Ishikawa (cell line): ENCODE measurements around the gene HMOX1.

ENCODE experiments used
- CEBPB ChIP-seq: IDR thresholded peaks from 2 replicates; pipeline ENCODE4 v1.6.1; 2012
- CREB1 ChIP-seq: IDR thresholded peaks from 2 replicates; pipeline ENCODE4 v1.6.1; 2012; ENCODE audit warnings: low read depth
- EGR1 ChIP-seq: IDR thresholded peaks from 2 replicates; pipeline ENCODE4 v1.6.1; 2012
- EP300 ChIP-seq: IDR thresholded peaks from 2 replicates; pipeline ENCODE4 v1.6.1; 2012; ENCODE audit warnings: borderline replicate concordance
- FOXM1 ChIP-seq: IDR thresholded peaks from 2 replicates; pipeline ENCODE4 v1.6.1; 2012; ENCODE audit warnings: low read depth, borderline replicate concordance
- MAX ChIP-seq: IDR thresholded peaks from 2 replicates; pipeline ENCODE4 v1.6.1; 2012
- NFIC ChIP-seq: IDR thresholded peaks from 2 replicates; pipeline ENCODE4 v1.6.1; 2012
- RAD21 ChIP-seq: IDR thresholded peaks from 2 replicates; pipeline ENCODE4 v1.6.1; 2012; ENCODE audit warnings: low read depth
- REST ChIP-seq: IDR thresholded peaks from 2 replicates; pipeline ENCODE4 v1.6.1; 2012; ENCODE audit warnings: low read depth, mild to moderate bottlenecking
- TAF1 ChIP-seq: IDR thresholded peaks from 2 replicates; pipeline ENCODE4 v1.6.1; 2012; ENCODE audit warnings: low read depth, mild to moderate bottlenecking
- TCF12 ChIP-seq: IDR thresholded peaks from 2 replicates; pipeline ENCODE4 v1.6.1; 2012; ENCODE audit warnings: low read depth
- TEAD4 ChIP-seq: IDR thresholded peaks from 2 replicates; pipeline ENCODE4 v1.6.1; 2012
- USF1 ChIP-seq: IDR thresholded peaks from 2 replicates; pipeline ENCODE4 v1.6.1; 2012
- YY1 ChIP-seq: IDR thresholded peaks from 2 replicates; pipeline ENCODE4 v1.6.1; 2012; ENCODE audit warnings: low read depth
- ZBTB7A ChIP-seq: IDR thresholded peaks from 2 replicates; pipeline ENCODE4 v1.6.1; 2012; ENCODE audit warnings: low read depth

The HMOX1 gene

GRCh38 chr22:35394810-35395563 lies 14.1 kb downstream of the HMOX1 start:
- no peak for TF ChIP-seq REST
- no peak for TF ChIP-seq ZBTB7A
- no peak for TF ChIP-seq NFIC
- no peak for TF ChIP-seq TCF12
- no peak for TF ChIP-seq CREB1

GRCh38 chr22:35397095-35397904 lies 16.4 kb downstream of the HMOX1 start:
- no peak for TF ChIP-seq FOXM1
- TF ChIP-seq CEBPB = no peak
- TF ChIP-seq USF1 = no peak
- no peak for TF ChIP-seq CREB1

- TF ChIP-seq YY1 (no peak), MAX (no peak), TAF1 (no peak), REST (no peak), CREB1 (no peak), EGR1 (no peak), USF1 (no peak), ZBTB7A (no peak), EP300 (no peak)
Observed at GRCh38 chr22:35398591-35398973, 17.7 kb downstream of the HMOX1 start.

GRCh38 chr22:35399114-35399677 lies 18.3 kb downstream of the HMOX1 start:
- TF ChIP-seq FOXM1 (no peak), YY1 (no peak)

- TF ChIP-seq MAX (peak; percentile 71), EGR1 (no peak), TAF1 (peak; percentile 71), TCF12 (no peak), FOXM1 (no peak), YY1 (peak; percentile 96), TEAD4 (peak; percentile 64; the same call in 1 of the 2 replicates)
Observed at GRCh38 chr22:35399678-35400500, 19.0 kb downstream of the HMOX1 start, which contains the start of gene MCM5. MCM5 (plus strand) TSS chr22:35400140; CDS start chr22:35400439, 299 bp downstream.

GRCh38 chr22:35400501-35400790 lies 19.6 kb downstream of the HMOX1 start:
- TF ChIP-seq CEBPB (no peak), RAD21 (no peak), ZBTB7A (no peak), USF1 (no peak), TEAD4 (no peak), TAF1 (no peak), REST (no peak), EGR1 (no peak), TCF12 (no peak), CREB1 (no peak), FOXM1 (no peak), MAX (no peak), NFIC (no peak), EP300 (no peak), YY1 (no peak)
